NT2/D1 (cell line): ENCODE data around the gene PYGO1.
"Not testable (repeated sequence)": the region's sequence is repeated elsewhere in the genome, so short reads cannot be mapped to it uniquely, and the experiment has no call there.

Experiments
- SUZ12 ChIP-seq: IDR thresholded peaks from 2 replicates; pipeline ENCODE4 v1.6.1; 2011; ENCODE audit not compliant: insufficient read length, insufficient read depth; ENCODE audit errors: extremely low read depth
- YY1 ChIP-seq: IDR thresholded peaks from 2 replicates; pipeline ENCODE4 v1.6.1; 2011; ENCODE audit not compliant: insufficient read length, insufficient read depth

GRCh38 chr15:55593019-55593418, 4.9 kb upstream of the PYGO1 start:
- not testable (repeated sequence) for TF ChIP-seq YY1, SUZ12
